Lung (tissue), 12 donors: Measurements from ENCODE around the gene HBM. TPM values are rescaled to one million over a fixed set of nuclear protein-coding genes. Genes with fewer than 3 reads are reported as not detected.

Experiments
- ATAC-seq: fragments of 200-7000 bp; cut with Tn5 transposase; one replicate; pipeline ENCODE4 v1.9.1; 2020; ENCODE audit warnings: moderate number of reproducible peaks; ENCODE audit not compliant: insufficient read depth, low FRiP score
- DNase-seq, 3 donors: peaks; one replicate each; pipeline ENCODE4 v3.0.0-alpha.2; 2013 to 2017
- H3K27ac ChIP-seq, 2 donors: one replicate each; pipeline ENCODE4 v1.5.1; 2013; ENCODE audit warnings: mild to moderate bottlenecking in 2 of 2, moderate library complexity in 2 of 2, control low read depth in 1 of 2, inconsistent platforms in 1 of 2, low read depth in 1 of 2, low read length in 1 of 2
- H3K27me3 ChIP-seq, 3 donors: one replicate each; pipeline ENCODE4 v1.5.1; 2013; ENCODE audit warnings: low read length in 2 of 3; ENCODE audit not compliant: control insufficient read depth in 3 of 3, insufficient read depth in 3 of 3
- H3K36me3 ChIP-seq, 4 donors: one replicate each; pipeline ENCODE4 v1.5.1; 2013; ENCODE audit warnings: low read length in 4 of 4, mild to moderate bottlenecking in 1 of 4, moderate library complexity in 1 of 4; ENCODE audit not compliant: control insufficient read depth in 4 of 4, insufficient read depth in 4 of 4
- H3K4me1 ChIP-seq, 5 donors: one replicate each; pipeline ENCODE4 v1.5.1; 2013; ENCODE audit warnings: low read length in 5 of 5, mild to moderate bottlenecking in 2 of 5, moderate library complexity in 1 of 5; ENCODE audit not compliant: control insufficient read depth in 5 of 5, insufficient read depth in 5 of 5
- H3K4me3 ChIP-seq: one replicate; pipeline ENCODE4 v1.5.1; 2013; ENCODE audit warnings: mild to moderate bottlenecking, control low read depth, moderate library complexity
- H3K9ac ChIP-seq, 2 donors: one replicate each; pipeline ENCODE4 v1.5.1; 2013; ENCODE audit warnings: low read length in 2 of 2, control low read depth in 1 of 2; ENCODE audit not compliant: insufficient read depth in 1 of 2
- H3K9me3 ChIP-seq, 4 donors: one replicate each; pipeline ENCODE4 v1.5.1; 2013; ENCODE audit warnings: low read length in 3 of 4, mild to moderate bottlenecking in 1 of 4, moderate library complexity in 1 of 4; ENCODE audit not compliant: control insufficient read depth in 4 of 4, insufficient read depth in 3 of 4
- CTCF ChIP-seq: IDR thresholded peaks from 2 replicates; pipeline ENCODE4 v1.5.1; 2012; ENCODE audit warnings: mild to moderate bottlenecking; ENCODE audit errors: control extremely low read depth, extremely low read depth
- WGBS, 2 donors: extraction: QIAGEN DNeasy Blood & Tissue Kit; methylation state at CpG; one replicate each; pipeline ENCODE4 v1.1.7; 2013; 5-methylcytosine and 5-hydroxymethylcytosine counted together
- polyA plus RNA-seq, 2 donors: library from polyadenylated mRNA; stranded (reverse); fragments of 200-250 nt; gene quantifications; one replicate each; pipeline ENCODE4 v1.2.1, GENCODE V29; 2013
- total RNA-seq, 2 donors: library from RNA; depleted of rRNA in 1 of 2; stranded (reverse); fragments of >200 nt in 1 of 2; gene quantifications; one replicate each; pipeline ENCODE4 v1.2.1, GENCODE V29; 2014 to 2021
- donor health status: control.
- donor health status: control.
- donor health status: Bipolar disorder and iron deficiency.
- donor health status: healthy.
- donor health status: DM: yes; HTN: yes; CAD: no.

HBM gene
- total and polyA plus RNA-seq, 4 donors: 0.61 to 45.7 (median 0.73) TPM; not detected in 1

- peak; percentile 62 to 64 (median 62) for DNase-seq
- peaks cover 2 to 44% (median 40%) of the 10 kb centered on the region in 3 donors for H3K27me3 ChIP-seq
- no peak for TF ChIP-seq CTCF
- H3K4me3 ChIP-seq: no peak overlapping the region
- no peaks in the 10 kb centered on the region for H3K36me3 ChIP-seq
- 7 to 16% methylated on average over 13 of the region's 13 CpGs for WGBS, 2 donors
- no peak overlapping the region for H3K9ac ChIP-seq
- peaks cover 0 to 14% (median 4%) of the 10 kb centered on the region in 5 donors for H3K4me1 ChIP-seq
- H3K9me3 ChIP-seq: peaks cover 0 to 2% (median 0%) of the 10 kb centered on the region in 4 donors
- ATAC-seq: no peak
- no peak overlapping the region for H3K27ac ChIP-seq
These were observed 11.6 kb downstream of the HBM start for GRCh38 chr16:177394-177822.

DNA sequence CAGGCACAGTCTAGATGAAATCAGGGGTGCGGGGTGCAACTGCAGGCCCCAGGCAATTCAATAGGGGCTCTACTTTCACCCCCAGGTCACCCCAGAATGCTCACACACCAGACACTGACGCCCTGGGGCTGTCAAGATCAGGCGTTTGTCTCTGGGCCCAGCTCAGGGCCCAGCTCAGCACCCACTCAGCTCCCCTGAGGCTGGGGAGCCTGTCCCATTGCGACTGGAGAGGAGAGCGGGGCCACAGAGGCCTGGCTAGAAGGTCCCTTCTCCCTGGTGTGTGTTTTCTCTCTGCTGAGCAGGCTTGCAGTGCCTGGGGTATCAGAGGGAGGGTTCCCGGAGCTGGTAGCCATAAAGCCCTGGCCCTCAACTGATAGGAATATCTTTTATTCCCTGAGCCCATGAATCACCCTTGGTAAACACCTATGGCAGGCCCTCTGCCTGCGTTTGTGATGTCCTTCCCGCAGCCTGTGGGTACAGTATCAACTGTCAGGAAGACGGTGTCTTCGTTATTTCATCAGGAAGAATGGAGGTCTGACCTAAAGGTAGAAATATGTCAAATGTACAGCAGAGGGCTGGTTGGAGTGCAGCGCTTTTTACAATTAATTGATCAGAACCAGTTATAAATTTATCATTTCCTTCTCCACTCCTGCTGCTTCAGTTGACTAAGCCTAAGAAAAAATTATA lies 12.3 kb downstream of the HBM start:
- WGBS, 2 donors: 66 to 67% methylated on average over 11 of the region's 11 CpGs
- DNase-seq (no peak), ATAC-seq (no peak)
- Histone ChIP-seq H3K4me1 (peaks cover 0 to 14% (median 4%) of the 10 kb centered on the region in 5 donors), H3K9ac (no peak overlapping the region), H3K27me3 (peaks cover 2 to 44% (median 40%) of the 10 kb centered on the region in 3 donors), H3K27ac (no peak overlapping the region), H3K4me3 (no peak overlapping the region), H3K9me3 (peaks cover 0 to 2% (median 0%) of the 10 kb centered on the region in 4 donors), H3K36me3 (no peaks in the 10 kb centered on the region)
- TF ChIP-seq CTCF: no peak

GRCh38 chr16:178668-179015 lies 12.9 kb downstream of the HBM start:
- no peak overlapping the region for H3K27ac ChIP-seq
- WGBS, 2 donors: 88% methylated on average over 11 of the region's 11 CpGs
- DNase-seq (no peak), ATAC-seq (no peak)
- peaks cover 0 to 2% (median 0%) of the 10 kb centered on the region in 4 donors for H3K9me3 ChIP-seq
- H3K4me1 ChIP-seq: peaks cover 0 to 14% (median 4%) of the 10 kb centered on the region in 5 donors
- TF ChIP-seq CTCF: no peak
- peaks cover 2 to 41% (median 40%) of the 10 kb centered on the region in 3 donors for H3K27me3 ChIP-seq
- no peaks in the 10 kb centered on the region for H3K36me3 ChIP-seq
- no peak overlapping the region for H3K9ac ChIP-seq
- H3K4me3 ChIP-seq: no peak overlapping the region
